GM12892 (cell line): ENCODE data around the gene FAM171A2.
"Not testable (repeated sequence)": the region's sequence is repeated elsewhere in the genome, so short reads cannot be mapped to it uniquely, and the experiment has no call there.

Source experiments
- POLR2A ChIP-seq: IDR thresholded peaks from 2 replicates; pipeline ENCODE4 v1.6.1; 2011; ENCODE audit warnings: low read depth, low read length, control low read depth
- POLR2AphosphoS5 ChIP-seq: IDR thresholded peaks from 2 replicates; pipeline ENCODE4 v1.6.1; 2011; ENCODE audit warnings: low read depth, low read length, control low read depth
- TAF1 ChIP-seq: IDR thresholded peaks from 2 replicates; pipeline ENCODE4 v1.6.1; 2011; ENCODE audit warnings: low read depth, mild to moderate bottlenecking, control low read depth, low read length, borderline replicate concordance

DNA sequence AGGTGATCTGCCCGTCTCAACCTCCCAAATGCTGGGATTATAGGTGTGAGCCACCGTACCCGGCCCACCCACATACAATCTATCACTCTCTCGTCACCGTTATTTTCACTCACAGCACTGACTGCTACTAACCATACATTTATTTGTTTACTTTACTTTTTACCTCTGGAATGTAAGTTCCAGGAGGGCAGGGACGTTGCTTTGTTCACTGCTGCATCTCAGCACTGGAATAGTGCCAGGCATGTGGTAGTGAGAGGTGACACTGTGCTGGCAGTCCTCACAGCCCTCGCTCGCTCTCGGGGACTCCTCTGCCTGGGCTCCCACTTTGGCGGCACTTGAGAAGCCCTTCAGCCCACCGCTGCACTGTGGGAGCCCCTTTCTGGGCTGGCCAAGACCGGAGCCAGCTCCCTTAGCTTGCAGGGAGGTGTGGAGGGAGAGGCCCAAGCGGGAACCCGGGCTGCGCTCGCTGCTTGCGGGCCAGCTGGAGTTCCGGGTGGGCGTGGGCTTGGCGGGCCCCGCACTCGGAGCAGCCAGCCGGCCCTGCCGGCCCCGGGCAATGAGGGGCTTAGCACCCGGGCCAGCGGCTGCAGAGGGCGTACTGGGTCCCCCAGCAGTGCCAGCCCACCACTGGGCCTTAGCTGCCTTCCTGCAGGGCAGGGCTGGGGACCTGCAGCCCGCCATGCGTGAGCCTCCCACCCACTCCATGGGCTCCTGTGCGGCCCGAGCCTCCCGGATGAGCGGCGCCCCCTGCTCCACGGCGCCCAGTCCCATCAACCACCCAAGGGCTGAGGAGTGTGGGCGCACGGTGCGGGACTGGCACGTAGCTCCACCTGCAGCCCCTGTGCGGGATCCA lies 5.0 kb upstream of the FAM171A2 start:
- not testable (repeated sequence) for TF ChIP-seq TAF1, POLR2AphosphoS5, POLR2A
